K562 (cell line): ENCODE data around the gene DGCR2. TPM values are rescaled to one million over a fixed set of nuclear protein-coding genes. Genes with fewer than 3 reads are reported as not detected.

Experiments used
- ARHGAP35 ChIP-seq: fragments of 450-650 bp; IDR thresholded peaks from 2 replicates; pipeline ENCODE4 v1.6.1; 2018; ENCODE audit not compliant: partially characterized antibody
- BDP1 ChIP-seq: IDR thresholded peaks from 3 replicates; pipeline ENCODE4 v1.6.1; 2011; ENCODE audit not compliant: insufficient read length, insufficient read depth
- CBX2 ChIP-seq: fragments of 200-600 bp; sonication (generic); IDR thresholded peaks from one replicate; pipeline ENCODE4 v1.6.1; 2012; ENCODE audit warnings: mild to moderate bottlenecking, low read length, inconsistent platforms; ENCODE audit not compliant: insufficient read depth, poor library complexity, severe bottlenecking
- CHAMP1 ChIP-seq: fragments of 450-650 bp; IDR thresholded peaks from 2 replicates; pipeline ENCODE4 v1.6.1; 2016; ENCODE audit warnings: mild to moderate bottlenecking
- CHD1 ChIP-seq: fragments of 200-600 bp; sonication (generic); IDR thresholded peaks from one replicate; pipeline ENCODE4 v1.6.1; 2012; ENCODE audit warnings: mild to moderate bottlenecking, moderate library complexity, low read length, inconsistent platforms
- CSDE1 ChIP-seq, 2 experiments: fragments of 450-650 bp; IDR thresholded peaks; 2 replicates each; pipeline ENCODE4 v1.6.1; 2016; ENCODE audit warnings: mild to moderate bottlenecking in 1 of 2
- ELF2 ChIP-seq: fragments of 250-450 bp; sonication (Bioruptor Pico); IDR thresholded peaks from 2 replicates; pipeline ENCODE4 v1.5.0; 2021; ENCODE audit warnings: mild to moderate bottlenecking
- HEY1 ChIP-seq: fragments of 250-450 bp; sonication (Bioruptor Pico); IDR thresholded peaks from 2 replicates; pipeline ENCODE4 v1.5.0; 2020; ENCODE audit warnings: mild to moderate bottlenecking, moderate library complexity, borderline replicate concordance
- KLF16 ChIP-seq: IDR thresholded peaks from 2 replicates; pipeline ENCODE4 v1.6.1; 2016; ENCODE audit warnings: antibody characterized with exemption
- MLLT1 ChIP-seq, 2 experiments: fragments of 450-650 bp; IDR thresholded peaks; 2 replicates each; pipeline ENCODE4 v1.6.1; 2016
- NRF1 ChIP-seq, 2 experiments: fragments of 450-650 bp; IDR thresholded peaks in 1 of 2; conservative IDR thresholded peaks in 1 of 2; 2 replicates each; pipeline ENCODE4 v1.6.1; 2014; ENCODE audit warnings: mild to moderate bottlenecking in 2 of 2
- POLR2AphosphoS5 ChIP-seq: IDR thresholded peaks from 2 replicates; pipeline ENCODE4 v1.6.1; 2011; ENCODE audit warnings: mild to moderate bottlenecking, low read depth, low read length, moderate library complexity; ENCODE audit not compliant: control insufficient read depth, insufficient read depth
- POLR2G ChIP-seq: fragments of 200-400 bp; formaldehyde crosslinking; IDR thresholded peaks from 2 replicates; pipeline ENCODE4 v1.6.1; 2017; ENCODE audit warnings: low read depth, mild to moderate bottlenecking, antibody characterized with exemption, low read length, moderate library complexity
- RFX5 ChIP-seq: IDR thresholded peaks from 2 replicates; pipeline ENCODE4 v1.6.1; 2011; ENCODE audit warnings: low read depth, mild to moderate bottlenecking, improper control_type of control experiment, low read length
- SMAD4 ChIP-seq: fragments of 250-450 bp; sonication (Bioruptor Pico); conservative IDR thresholded peaks from 2 replicates; pipeline ENCODE4 v1.8.0; 2021; ENCODE audit warnings: inconsistent platforms, mild to moderate bottlenecking, moderate library complexity
- THAP12 ChIP-seq: fragments of 250-450 bp; sonication (Bioruptor Pico); IDR thresholded peaks from 2 replicates; pipeline ENCODE4 v1.9.0; 2021; ENCODE audit warnings: mild to moderate bottlenecking, inconsistent platforms
- THRAP3 ChIP-seq: fragments of 450-650 bp; IDR thresholded peaks from 2 replicates; pipeline ENCODE4 v1.6.1; 2016; ENCODE audit warnings: mild to moderate bottlenecking, inconsistent platforms, borderline replicate concordance
- ZBED1 ChIP-seq: IDR thresholded peaks from 2 replicates; pipeline ENCODE4 v1.6.1; 2014
- ZNF239 ChIP-seq: fragments of 250-450 bp; sonication (Bioruptor Pico); IDR thresholded peaks from 2 replicates; pipeline ENCODE4 v1.4.0; 2020; ENCODE audit warnings: mild to moderate bottlenecking
- ZNF589 ChIP-seq: fragments of 200-800 bp; sonication (Bioruptor generic); IDR thresholded peaks from 2 replicates; pipeline ENCODE4 v1.6.1; 2016; ENCODE audit warnings: low read depth, missing genetic modification characterization, missing compliant biosample characterization
- polyA plus RNA-seq, 8 experiments: library from polyadenylated mRNA; depleted of rRNA in 4 of 8; stranded (reverse) in 5 of 8; unstranded in 3 of 8; fragments of >200 nt; fragmentation: Nextera tagmentation in 2 of 8; fragmentation: Illumina TruSeq in 1 of 8; extraction: Ambion mirVana in 2 of 8; extraction: Trizol in 1 of 8; gene quantifications; 2 replicates each; pipeline versions ENCODE4 v1.2.1 to v1.2.3, GENCODE V29; 2011 to 2014; ENCODE audit warnings: inconsistent platforms in 1 of 8, missing spikeins in 1 of 8
- total RNA-seq, 7 experiments: library from RNA; depleted of rRNA in 6 of 7; stranded (reverse); fragments of >200 nt in 6 of 7; fragmentation: Illumina TruSeq in 2 of 7; extraction: Trizol in 2 of 7; gene quantifications; 2 replicates each; pipeline versions ENCODE4 v1.2.1 to v1.2.3, GENCODE V29; 2011 to 2021; ENCODE audit warnings: low replicate concordance in 1 of 7

Gene DGCR2
- total and polyA plus RNA-seq, 9 of the 15 experiments (the other 6 are each of a cell fraction or from before 2014, with no cell fraction given): 0.69 to 101 (median 56.4) TPM

GRCh38 chr22:19109198-19110063 is 12.8 kb downstream of the DGCR2 start (continued):
- TF ChIP-seq NRF1 (conservative IDR thresholded peaks at IDR 0.05 in 1 of 2, IDR thresholded peaks at IDR 0.05 in 1 of 2) (no peak), POLR2G (no peak), CBX2 (no peak), CSDE1 (IDR thresholded peaks at IDR 0.05) (no peak; a peak in 1 of 4 replicates), SMAD4 (CRISPR knock-in tag) (peak; percentile 75), CHD1 (no peak), ZNF239 (CRISPR knock-in tag) (no peak; the same call in 1 of the 2 replicates), POLR2AphosphoS5 (peak; percentile 81), ELF2 (CRISPR knock-in tag) (peak; percentile 83), ZNF589 (CRISPR knock-in tag) (peak; percentile 82), KLF16 (0 out of 2 replicates have a peak, but pooled peaks have one; percentile 69), CHAMP1 (no peak; the same call in 1 of the 2 replicates), THRAP3 (peak; percentile 16; the same call in 1 of the 2 replicates), RFX5 (peak; percentile 87), MLLT1 (IDR thresholded peaks at IDR 0.05) (peak in 1 of 2 experiments; percentile 69; a peak in 2 of 4 replicates), BDP1 (no peak), ARHGAP35 (no peak), HEY1 (CRISPR knock-in tag) (0 out of 2 replicates have a peak, but pooled peaks have one; percentile 43), ZBED1 (no peak), THAP12 (CRISPR knock-in tag) (no peak)
